Measurements from ENCODE around the gene CDH5. TPM values are rescaled to one million over a fixed set of nuclear protein-coding genes. Genes with fewer than 3 reads are reported as not detected.

Gene CDH5
- total and polyA plus RNA-seq, 2 of the 4 experiments (the other 2 are of a cell fraction) = not detected

DNA sequence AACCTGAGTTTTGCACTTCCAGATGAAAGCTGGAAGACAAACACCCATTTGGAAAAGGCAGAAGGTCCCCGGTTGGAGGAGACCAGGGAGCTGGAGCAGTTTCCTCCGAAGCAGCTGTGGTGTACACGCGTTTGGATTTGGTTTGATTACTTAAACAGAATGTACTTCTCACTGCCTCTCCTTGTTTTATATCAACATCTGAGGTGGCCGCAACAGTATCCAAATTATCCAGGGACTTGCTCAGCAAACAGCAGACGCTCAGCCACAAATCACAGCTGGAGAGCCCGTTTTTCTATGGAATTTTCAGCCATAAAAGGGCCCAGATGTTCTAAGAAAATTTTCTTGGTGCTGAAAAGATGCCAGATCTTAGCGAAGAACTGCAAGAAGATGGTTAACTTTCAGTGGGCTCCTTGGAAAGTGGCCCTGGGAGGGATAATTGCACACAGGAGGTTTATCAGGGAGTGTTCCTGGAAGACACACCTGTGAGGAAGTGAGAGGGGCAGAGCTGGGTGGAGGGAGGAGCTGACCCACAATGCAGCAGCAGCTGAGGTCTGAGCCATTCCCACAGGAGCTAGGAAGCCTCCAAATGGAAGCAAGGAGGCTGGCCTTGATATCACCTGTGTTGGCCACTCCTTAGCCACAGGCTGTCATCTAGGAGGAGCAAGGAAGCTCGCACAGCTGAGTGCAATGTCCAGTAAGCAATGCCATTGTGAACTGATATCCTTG, 28.9 kb upstream of the CDH5 start:
- no peak overlapping the region for H3K4me3 ChIP-seq (ENCODE audit: insufficient read depth, low read depth, low read length)
- H3K4ac ChIP-seq (ENCODE audit: low read depth, low read length) = no peak overlapping the region
- H2AK9ac ChIP-seq (replicated peaks; ENCODE audit: low read depth, low read length, poor library complexity) = no peak overlapping the region
- 3% methylated on average over 4 of the region's 9 CpGs; no CpG with 5 or more reads in 1 of the 2 experiments for WGBS, 2 experiments (ENCODE audit: extremely low coverage in 2 of 2, insufficient read length in 1 of 2)
- H3K9me1 ChIP-seq (ENCODE audit: insufficient read depth, low read length) = no peaks in the 10 kb centered on the region
- H4K91ac ChIP-seq (ENCODE audit: insufficient read depth, low read depth, low read length) = no peak overlapping the region
- H3K18ac ChIP-seq (ENCODE audit: low read depth, low read length) = no peak overlapping the region
- CTCF ChIA-PET = no interaction called here
- POLR2A ChIA-PET (ENCODE audit: unreplicated experiment) = no interaction called here
- DNase-seq = peak; percentile 8
- no peaks in the 10 kb centered on the region for H4K20me1 ChIP-seq (ENCODE audit: insufficient read depth, low read length)
- no peak overlapping the region for H2BK15ac ChIP-seq (ENCODE audit: low read depth, low read length)
- no peaks in the 10 kb centered on the region for H3K36me3 ChIP-seq (ENCODE audit: control insufficient read depth, insufficient read depth, low read length)
- H3K27ac ChIP-seq (ENCODE audit: insufficient read depth, low read length) = no peak overlapping the region
- H3K4me2 ChIP-seq (ENCODE audit: low read depth, low read length) = no peak overlapping the region
- H3K27me3 ChIP-seq (ENCODE audit: control insufficient read depth, insufficient read depth, low read length) = peaks cover 37% of the 10 kb centered on the region
- no peak overlapping the region for H2BK120ac ChIP-seq (ENCODE audit: low read depth, low read length)
- no peak overlapping the region for H4K8ac ChIP-seq (ENCODE audit: low read depth in 2 of 2, low read length in 2 of 2)
- H3K4me1 ChIP-seq (ENCODE audit: control insufficient read depth, insufficient read depth, low read length) = peaks cover 4% of the 10 kb centered on the region; the same call in 1 of the 2 replicates
- H2AFZ ChIP-seq (replicated peaks; ENCODE audit: low read length, poor library complexity) = no peak overlapping the region
- no peak overlapping the region for H2BK5ac ChIP-seq (ENCODE audit: low read depth, low read length, poor library complexity, severe bottlenecking)
- H3K79me1 ChIP-seq (ENCODE audit: low read depth in 1 of 2, low read length in 2 of 2) = no peaks in the 10 kb centered on the region
- no peak overlapping the region for H3K14ac ChIP-seq (replicated peaks; ENCODE audit: low read depth, low read length)
- H3K23ac ChIP-seq (ENCODE audit: low read depth, low read length) = no peak overlapping the region
- H2AK5ac ChIP-seq (ENCODE audit: low read depth, low read length) = no peak overlapping the region
- H3K9me3 ChIP-seq (ENCODE audit: control insufficient read depth, insufficient read depth, low read length) = peaks cover 10% of the 10 kb centered on the region
- no TSS peak for BruUV-seq (replicated peaks)
- intact Hi-C loops (cut with micrococcal nuclease) = no loop called here
- H4K5ac ChIP-seq (ENCODE audit: low read depth, low read length) = no peak overlapping the region
- TF ChIP-seq FOS (IDR thresholded peaks at IDR 0.05; ENCODE audit: low read depth, low read length) (no peak), RCOR1 (IDR thresholded peaks at IDR 0.05; ENCODE audit: insufficient replicate concordance, low read length) (no peak), RFX5 (IDR thresholded peaks at IDR 0.05; ENCODE audit: low read depth, low read length) (no peak), POLR2A (IDR thresholded peaks at IDR 0.05; ENCODE audit: low read depth, low read length) (no peak), SMC3 (IDR thresholded peaks at IDR 0.05; ENCODE audit: low read depth, low read length) (no peak), USF2 (IDR thresholded peaks at IDR 0.05; ENCODE audit: low read depth, low read length) (no peak), CHD1 (IDR thresholded peaks at IDR 0.05; ENCODE audit: low read depth, low read length) (no peak), NFE2L2 (IDR thresholded peaks at IDR 0.05; ENCODE audit: low read depth, low read length) (no peak)
- in situ Hi-C loops (cut with MboI; ENCODE audit: low sequenced_read_pairs) = no loop called here
- H3K56ac ChIP-seq (ENCODE audit: extremely low read depth, insufficient read depth, low read length) = no peak overlapping the region
- dilution Hi-C loops (cut with HindIII; ENCODE audit: low sequenced_read_pairs, unreplicated experiment) = no loop called here
- no peak for ATAC-seq (ENCODE audit: low read depth)
- no peak overlapping the region for H3K9ac ChIP-seq (ENCODE audit: low read depth, low read length)
- no peak overlapping the region for H2BK20ac ChIP-seq (ENCODE audit: low read depth, low read length)

Data from IMR-90 (cell line).